HEK293T (cell line): ENCODE results near the gene MAP3K20.

Source experiments
- ELF4 ChIP-seq: fragments of 450-650 bp; IDR thresholded peaks from 2 replicates; pipeline ENCODE4 v1.6.1; 2017; ENCODE audit warnings: antibody characterized with exemption
- FOXA1 ChIP-seq: fragments of 450-650 bp; IDR thresholded peaks from 2 replicates; pipeline ENCODE4 v1.6.1; 2016; ENCODE audit warnings: mild to moderate bottlenecking
- FOXM1 ChIP-seq: fragments of 450-650 bp; IDR thresholded peaks from 2 replicates; pipeline ENCODE4 v1.6.1; 2017; ENCODE audit warnings: mild to moderate bottlenecking, borderline replicate concordance
- HDGF ChIP-seq: fragments of 450-650 bp; IDR thresholded peaks from 2 replicates; pipeline ENCODE4 v1.6.1; 2017; ENCODE audit warnings: antibody characterized with exemption, borderline replicate concordance
- SP1 ChIP-seq: fragments of 450-650 bp; IDR thresholded peaks from 2 replicates; pipeline ENCODE4 v1.6.1; 2017
- SUZ12 ChIP-seq: fragments of 450-650 bp; IDR thresholded peaks from 2 replicates; pipeline ENCODE4 v1.6.1; 2016; ENCODE audit warnings: mild to moderate bottlenecking

GRCh38 chr2:173296235-173296634 is 220.6 kb downstream of the MAP3K20 start:
- TF ChIP-seq SUZ12, result no peak
- no peak for TF ChIP-seq HDGF
- TF ChIP-seq FOXM1, result no peak
- TF ChIP-seq ELF4, result no peak
- TF ChIP-seq FOXA1, result no peak
- no peak for TF ChIP-seq SP1
